ENCODE data around the gene CIC.

The CIC gene

GRCh38 chr19:42224940-42225717 is 43.9 kb upstream of the CIC start:
- Histone ChIP-seq H3K27ac (ENCODE audit: low read length) (no peak overlapping the region), H3K36me3 (replicated peaks; ENCODE audit: low read depth, low read length) (peaks cover 52% of the 10 kb centered on the region), H3K9ac (ENCODE audit: low read length) (no peak overlapping the region), H3K79me2 (ENCODE audit: low read length) (peaks cover 76% of the 10 kb centered on the region), H3K4me3 (ENCODE audit: low read length) (no peak overlapping the region), H3K4me1 (ENCODE audit: low read length) (peaks cover 6% of the 10 kb centered on the region), H4K20me1 (ENCODE audit: insufficient read depth, low read length) (peaks cover 33% of the 10 kb centered on the region; the same call in 1 of the 2 replicates), H3K27me3 (ENCODE audit: low read depth, low read length) (no peaks in the 10 kb centered on the region), H3K4me2 (ENCODE audit: low read length) (no peak overlapping the region), H2AFZ (ENCODE audit: low read depth, low read length) (no peak overlapping the region), H3K9me3 (ENCODE audit: insufficient read depth, low read length) (no peaks in the 10 kb centered on the region)
- TF ChIP-seq CTCF (IDR thresholded peaks at IDR 0.05; ENCODE audit: low read depth, low read length) (no peak), EZH2phosphoT487 (IDR thresholded peaks at IDR 0.05; ENCODE audit: low read depth) (no peak)

GRCh38 chr19:42225718-42226292 is 43.2 kb upstream of the CIC start:
- Histone ChIP-seq H3K27me3 (ENCODE audit: low read depth, low read length) (no peaks in the 10 kb centered on the region), H4K20me1 (ENCODE audit: insufficient read depth, low read length) (peaks cover 33% of the 10 kb centered on the region; the same call in 1 of the 2 replicates), H3K4me1 (ENCODE audit: low read length) (peaks cover 5% of the 10 kb centered on the region), H3K4me3 (ENCODE audit: low read length) (no peak overlapping the region), H3K4me2 (ENCODE audit: low read length) (no peak overlapping the region), H3K79me2 (ENCODE audit: low read length) (peaks cover 73% of the 10 kb centered on the region), H3K36me3 (replicated peaks; ENCODE audit: low read depth, low read length) (peaks cover 56% of the 10 kb centered on the region), H3K9me3 (ENCODE audit: insufficient read depth, low read length) (no peaks in the 10 kb centered on the region), H2AFZ (ENCODE audit: low read depth, low read length) (no peak overlapping the region), H3K27ac (ENCODE audit: low read length) (no peak overlapping the region), H3K9ac (ENCODE audit: low read length) (no peak overlapping the region)
- TF ChIP-seq CTCF (IDR thresholded peaks at IDR 0.05; ENCODE audit: low read depth, low read length) (no peak), EZH2phosphoT487 (IDR thresholded peaks at IDR 0.05; ENCODE audit: low read depth) (no peak)

GRCh38 chr19:42226886-42227285 is 42.2 kb upstream of the CIC start:
- H3K4me2 ChIP-seq (ENCODE audit: low read length): no peak overlapping the region
- no peak overlapping the region for H2AFZ ChIP-seq (ENCODE audit: low read depth, low read length)
- H3K4me1 ChIP-seq (ENCODE audit: low read length): no peaks in the 10 kb centered on the region
- H3K79me2 ChIP-seq (ENCODE audit: low read length): peaks cover 62% of the 10 kb centered on the region
- H3K27me3 ChIP-seq (ENCODE audit: low read depth, low read length): no peaks in the 10 kb centered on the region
- H3K9ac ChIP-seq (ENCODE audit: low read length): no peak overlapping the region
- peaks cover 33% of the 10 kb centered on the region; the same call in 1 of the 2 replicates for H4K20me1 ChIP-seq (ENCODE audit: insufficient read depth, low read length)
- H3K27ac ChIP-seq (ENCODE audit: low read length): no peak overlapping the region
- TF ChIP-seq EZH2phosphoT487 (IDR thresholded peaks at IDR 0.05; ENCODE audit: low read depth): no peak
- TF ChIP-seq CTCF (IDR thresholded peaks at IDR 0.05; ENCODE audit: low read depth, low read length): no peak
- peaks cover 64% of the 10 kb centered on the region for H3K36me3 ChIP-seq (replicated peaks; ENCODE audit: low read depth, low read length)
- no peak overlapping the region for H3K4me3 ChIP-seq (ENCODE audit: low read length)
- no peaks in the 10 kb centered on the region for H3K9me3 ChIP-seq (ENCODE audit: insufficient read depth, low read length)

- Histone ChIP-seq H3K4me3 (ENCODE audit: low read length) (no peak overlapping the region), H3K9ac (ENCODE audit: low read length) (no peak overlapping the region), H2AFZ (ENCODE audit: low read depth, low read length) (no peak overlapping the region), H4K20me1 (ENCODE audit: insufficient read depth, low read length) (peaks cover 24% of the 10 kb centered on the region; the same call in 1 of the 2 replicates), H3K27ac (ENCODE audit: low read length) (no peak overlapping the region), H3K79me2 (ENCODE audit: low read length) (peaks cover 52% of the 10 kb centered on the region), H3K36me3 (replicated peaks; ENCODE audit: low read depth, low read length) (peaks cover 72% of the 10 kb centered on the region), H3K4me1 (ENCODE audit: low read length) (no peaks in the 10 kb centered on the region), H3K27me3 (ENCODE audit: low read depth, low read length) (no peaks in the 10 kb centered on the region), H3K9me3 (ENCODE audit: insufficient read depth, low read length) (no peaks in the 10 kb centered on the region), H3K4me2 (ENCODE audit: low read length) (no peak overlapping the region)
- no peak for TF ChIP-seq CTCF (IDR thresholded peaks at IDR 0.05; ENCODE audit: low read depth, low read length)
- TF ChIP-seq EZH2phosphoT487 (IDR thresholded peaks at IDR 0.05; ENCODE audit: low read depth): no peak
These were observed 40.4 kb upstream of the CIC start for GRCh38 chr19:42228641-42229040.

Measured in OCI-LY3 (cell line).